ENCODE results near the gene PANK2.

Gene PANK2

DNA sequence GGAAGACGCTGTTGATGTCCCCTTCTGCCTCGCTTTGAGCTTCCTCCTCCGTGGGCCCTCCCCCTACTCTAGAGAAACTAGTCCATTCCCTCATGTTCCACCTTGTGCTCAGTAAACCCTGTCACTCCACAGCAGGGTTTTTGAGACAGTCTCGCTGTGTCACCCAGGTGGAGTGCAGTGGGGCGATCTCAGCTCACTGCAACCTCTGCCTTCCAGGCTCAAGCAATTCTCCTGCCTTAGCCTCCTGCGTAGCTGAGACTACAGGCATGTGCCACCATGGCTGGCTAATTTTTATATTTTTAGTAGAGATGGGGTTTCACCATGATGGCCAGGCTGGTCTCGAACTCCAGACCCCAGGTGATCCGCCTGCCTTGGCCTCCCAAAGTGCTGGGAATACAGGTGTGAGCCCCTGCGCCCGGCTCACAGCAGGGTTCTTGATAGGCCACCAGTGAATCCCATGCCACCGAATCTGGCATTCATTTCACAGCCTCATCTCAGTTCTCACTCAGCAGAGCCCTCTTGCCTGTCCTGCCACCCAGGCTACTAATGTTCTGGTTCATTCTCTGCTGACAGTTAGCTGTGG lies 36.0 kb downstream of the PANK2 start:
- H3K27me3 ChIP-seq = no peaks in the 10 kb centered on the region
- H3K36me3 ChIP-seq = peaks cover 36% of the 10 kb centered on the region
- DNase-seq = no peak
- H3K9me3 ChIP-seq = no peaks in the 10 kb centered on the region
- TF ChIP-seq, protein P1, sequence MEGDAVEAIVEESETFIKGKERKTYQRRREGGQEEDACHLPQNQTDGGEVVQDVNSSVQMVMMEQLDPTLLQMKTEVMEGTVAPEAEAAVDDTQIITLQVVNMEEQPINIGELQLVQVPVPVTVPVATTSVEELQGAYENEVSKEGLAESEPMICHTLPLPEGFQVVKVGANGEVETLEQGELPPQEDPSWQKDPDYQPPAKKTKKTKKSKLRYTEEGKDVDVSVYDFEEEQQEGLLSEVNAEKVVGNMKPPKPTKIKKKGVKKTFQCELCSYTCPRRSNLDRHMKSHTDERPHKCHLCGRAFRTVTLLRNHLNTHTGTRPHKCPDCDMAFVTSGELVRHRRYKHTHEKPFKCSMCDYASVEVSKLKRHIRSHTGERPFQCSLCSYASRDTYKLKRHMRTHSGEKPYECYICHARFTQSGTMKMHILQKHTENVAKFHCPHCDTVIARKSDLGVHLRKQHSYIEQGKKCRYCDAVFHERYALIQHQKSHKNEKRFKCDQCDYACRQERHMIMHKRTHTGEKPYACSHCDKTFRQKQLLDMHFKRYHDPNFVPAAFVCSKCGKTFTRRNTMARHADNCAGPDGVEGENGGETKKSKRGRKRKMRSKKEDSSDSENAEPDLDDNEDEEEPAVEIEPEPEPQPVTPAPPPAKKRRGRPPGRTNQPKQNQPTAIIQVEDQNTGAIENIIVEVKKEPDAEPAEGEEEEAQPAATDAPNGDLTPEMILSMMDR (IDR thresholded peaks at IDR 0.05; ENCODE audit: low read depth, low read length) = no peak
- no peak overlapping the region for H3K4me3 ChIP-seq (ENCODE audit: low read depth, low read length)
- H3K4me1 ChIP-seq = no peaks in the 10 kb centered on the region; the same call in 1 of the 2 replicates

GRCh38 chr20:3925899-3926638 lies 36.9 kb downstream of the PANK2 start:
- no peaks in the 10 kb centered on the region; the same call in 1 of the 2 replicates for H3K4me1 ChIP-seq
- no peaks in the 10 kb centered on the region for H3K27me3 ChIP-seq
- no peak overlapping the region for H3K4me3 ChIP-seq (ENCODE audit: low read depth, low read length)
- DNase-seq = no peak
- H3K36me3 ChIP-seq = peaks cover 30% of the 10 kb centered on the region
- no peaks in the 10 kb centered on the region for H3K9me3 ChIP-seq
- TF ChIP-seq, protein P1 (IDR thresholded peaks at IDR 0.05; ENCODE audit: low read depth, low read length) = no peak

DNA sequence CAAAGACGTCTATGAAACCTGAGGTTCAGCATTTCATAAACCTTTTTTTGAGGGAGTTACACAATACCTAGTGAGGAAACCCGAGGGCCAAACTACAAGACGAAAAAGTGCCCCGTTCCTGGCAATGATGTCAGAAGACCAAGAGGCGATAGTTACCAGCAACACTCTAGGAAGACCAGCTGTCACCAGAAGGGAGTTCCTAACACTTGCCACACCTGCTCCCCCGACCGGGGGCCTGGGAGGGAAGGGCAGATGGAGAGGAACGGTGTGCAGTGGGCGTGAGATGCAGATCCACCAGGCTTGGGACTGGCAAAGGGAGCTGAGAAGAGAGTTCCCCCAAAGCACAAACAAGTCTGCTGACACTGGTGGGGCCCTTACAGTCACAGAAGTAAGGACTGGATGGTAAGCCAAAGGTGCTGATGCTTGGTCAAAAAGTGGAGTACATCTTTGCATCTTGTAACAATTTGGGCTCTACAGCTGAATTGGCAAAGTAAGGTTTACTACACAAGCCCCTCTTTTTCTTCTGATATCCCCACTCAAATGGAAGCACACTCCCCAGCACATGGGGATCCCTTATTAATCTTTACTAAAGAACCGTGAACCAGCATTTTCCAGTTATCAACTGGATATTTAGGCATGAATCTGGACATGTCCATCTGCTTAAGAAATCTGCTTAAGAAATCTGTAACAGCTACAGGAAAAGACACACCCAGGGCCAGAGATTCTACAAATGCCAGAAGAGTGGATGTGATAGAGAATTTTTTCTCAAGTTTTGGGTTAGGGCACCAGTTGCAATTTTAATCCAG lies 38.5 kb downstream of the PANK2 start:
- H3K4me3 ChIP-seq (ENCODE audit: low read depth, low read length) = no peak overlapping the region
- peaks cover 26% of the 10 kb centered on the region for H3K36me3 ChIP-seq
- no peaks in the 10 kb centered on the region for H3K27me3 ChIP-seq
- TF ChIP-seq, protein P1 (IDR thresholded peaks at IDR 0.05; ENCODE audit: low read depth, low read length) = no peak
- no peaks in the 10 kb centered on the region for H3K9me3 ChIP-seq
- no peak for DNase-seq
- no peaks in the 10 kb centered on the region; the same call in 1 of the 2 replicates for H3K4me1 ChIP-seq

DNA sequence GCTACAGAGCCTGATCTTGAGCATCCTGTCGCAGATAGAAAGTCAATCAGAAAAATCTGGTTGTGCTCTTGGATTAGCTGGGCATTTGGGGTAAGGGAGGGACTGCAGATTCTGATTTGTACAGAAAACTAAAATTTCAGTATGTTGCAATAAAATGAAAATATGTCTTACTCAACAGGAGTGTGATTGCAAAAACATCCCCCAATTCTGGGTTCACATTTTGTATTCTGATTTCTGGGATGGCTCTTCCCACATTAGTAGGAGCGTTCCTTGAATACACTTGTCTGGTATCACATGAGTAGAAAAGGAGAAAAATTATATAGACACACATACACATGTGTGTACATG lies 40.5 kb downstream of the PANK2 start:
- Histone ChIP-seq H3K4me3 (ENCODE audit: low read depth, low read length) (no peak overlapping the region), H3K27me3 (no peaks in the 10 kb centered on the region), H3K9me3 (no peaks in the 10 kb centered on the region), H3K36me3 (peaks cover 6% of the 10 kb centered on the region), H3K4me1 (no peaks in the 10 kb centered on the region)
- TF ChIP-seq, protein P1 (IDR thresholded peaks at IDR 0.05; ENCODE audit: low read depth, low read length) = no peak
- no peak for DNase-seq

GRCh38 chr20:3930265-3931206 lies 41.3 kb downstream of the PANK2 start:
- Histone ChIP-seq H3K9me3 (no peaks in the 10 kb centered on the region), H3K36me3 (peaks cover 2% of the 10 kb centered on the region; the same call in 1 of the 2 replicates), H3K4me1 (no peaks in the 10 kb centered on the region), H3K4me3 (ENCODE audit: low read depth, low read length) (no peak overlapping the region), H3K27me3 (no peaks in the 10 kb centered on the region)
- no peak for DNase-seq
- TF ChIP-seq, protein P1 (IDR thresholded peaks at IDR 0.05; ENCODE audit: low read depth, low read length) = no peak
